ENCODE results near the gene CDS2. TPM values are rescaled to one million over a fixed set of nuclear protein-coding genes. Genes with fewer than 3 reads are reported as not detected.

The CDS2 gene
- total RNA-seq, 1 experiment from 2014 or later = 17.1 TPM

GRCh38 chr20:5215672-5216304 lies 89.0 kb downstream of the CDS2 start:
- no peak for TF ChIP-seq EZH2phosphoT487 (IDR thresholded peaks at IDR 0.05; ENCODE audit: borderline replicate concordance, low read length)
- TF ChIP-seq EZH2 (IDR thresholded peaks at IDR 0.05; ENCODE audit: low read length, unreplicated experiment) = no peak
- TF ChIP-seq CTCF (conservative IDR thresholded peaks at IDR 0.05; ENCODE audit: low read depth, low read length) = no peak
- Histone ChIP-seq H3K9ac (ENCODE audit: low read length) (no peak overlapping the region), H2AFZ (ENCODE audit: low read length) (no peak overlapping the region), H4K20me1 (ENCODE audit: low read length) (no peaks in the 10 kb centered on the region), H3K27me3 (ENCODE audit: low read length) (no peaks in the 10 kb centered on the region), H3K27ac (ENCODE audit: low read length) (no peak overlapping the region), H3K4me2 (ENCODE audit: low read length) (no peak overlapping the region), H3K9me3 (ENCODE audit: low read length) (no peaks in the 10 kb centered on the region), H3K4me3 (ENCODE audit: low read length) (no peak overlapping the region), H3K4me1 (ENCODE audit: insufficient read depth, low read length) (no peaks in the 10 kb centered on the region), H3K79me2 (ENCODE audit: low read length) (no peaks in the 10 kb centered on the region), H3K36me3 (ENCODE audit: low read depth, low read length) (no peaks in the 10 kb centered on the region), H3K9me2 (replicated peaks; ENCODE audit: low read length) (no peaks in the 10 kb centered on the region), H3F3A (ENCODE audit: low read length, unreplicated experiment) (no peaks in the 10 kb centered on the region)
- DNase-seq = no peak
- ChIA-PET POLR2A (ENCODE audit: unreplicated experiment) (no interaction called here), CTCF (interaction anchor here (0.5 kb wide), 1 partner anchor 89 kb away, joined by 3 read pairs; the partner anchor contains the start of gene CDS2)
- no peak for ATAC-seq
- no TSS peak for BruUV-seq (replicated peaks)
- intact Hi-C loops (cut with micrococcal nuclease) = no loop called here

- no peaks in the 10 kb centered on the region for H3K79me2 ChIP-seq (ENCODE audit: low read length)
- no peaks in the 10 kb centered on the region for H3K9me3 ChIP-seq (ENCODE audit: low read length)
- DNase-seq (no peak), ATAC-seq (no peak)
- no peaks in the 10 kb centered on the region for H4K20me1 ChIP-seq (ENCODE audit: low read length)
- no peak overlapping the region for H2AFZ ChIP-seq (ENCODE audit: low read length)
- no peaks in the 10 kb centered on the region for H3K4me1 ChIP-seq (ENCODE audit: insufficient read depth, low read length)
- H3K9me2 ChIP-seq (replicated peaks; ENCODE audit: low read length) = no peaks in the 10 kb centered on the region
- no TSS peak for BruUV-seq (replicated peaks)
- ChIA-PET CTCF (interaction anchor here (0.6 kb wide), 1 partner anchor 25 kb away, joined by 3 read pairs; no protein-coding TSS in a partner anchor), POLR2A (ENCODE audit: unreplicated experiment) (no interaction called here)
- no peaks in the 10 kb centered on the region for H3K36me3 ChIP-seq (ENCODE audit: low read depth, low read length)
- H3K4me2 ChIP-seq (ENCODE audit: low read length) = no peak overlapping the region
- no peak overlapping the region for H3K27ac ChIP-seq (ENCODE audit: low read length)
- no peak for TF ChIP-seq EZH2phosphoT487 (IDR thresholded peaks at IDR 0.05; ENCODE audit: borderline replicate concordance, low read length)
- no peak for TF ChIP-seq CTCF (conservative IDR thresholded peaks at IDR 0.05; ENCODE audit: low read depth, low read length)
- no peak for TF ChIP-seq EZH2 (IDR thresholded peaks at IDR 0.05; ENCODE audit: low read length, unreplicated experiment)
- no peak overlapping the region for H3K9ac ChIP-seq (ENCODE audit: low read length)
- no peaks in the 10 kb centered on the region for H3K27me3 ChIP-seq (ENCODE audit: low read length)
- H3K4me3 ChIP-seq (ENCODE audit: low read length) = no peak overlapping the region
- intact Hi-C loops (cut with micrococcal nuclease) = no loop called here
- H3F3A ChIP-seq (ENCODE audit: low read length, unreplicated experiment) = no peaks in the 10 kb centered on the region
Observed at GRCh38 chr20:5216663-5217062, 89.9 kb downstream of the CDS2 start.

GRCh38 chr20:5217616-5218015 lies 90.8 kb downstream of the CDS2 start:
- BruUV-seq (replicated peaks) = no TSS peak
- Histone ChIP-seq H3K9me3 (ENCODE audit: low read length) (no peaks in the 10 kb centered on the region), H3K4me2 (ENCODE audit: low read length) (no peak overlapping the region), H3K36me3 (ENCODE audit: low read depth, low read length) (no peaks in the 10 kb centered on the region), H3F3A (ENCODE audit: low read length, unreplicated experiment) (no peaks in the 10 kb centered on the region), H3K4me3 (ENCODE audit: low read length) (no peak overlapping the region), H2AFZ (ENCODE audit: low read length) (no peak overlapping the region), H3K27ac (ENCODE audit: low read length) (no peak overlapping the region), H3K9me2 (replicated peaks; ENCODE audit: low read length) (no peaks in the 10 kb centered on the region), H3K4me1 (ENCODE audit: insufficient read depth, low read length) (no peaks in the 10 kb centered on the region), H3K79me2 (ENCODE audit: low read length) (no peaks in the 10 kb centered on the region), H3K27me3 (ENCODE audit: low read length) (no peaks in the 10 kb centered on the region), H4K20me1 (ENCODE audit: low read length) (no peaks in the 10 kb centered on the region), H3K9ac (ENCODE audit: low read length) (no peak overlapping the region)
- ChIA-PET POLR2A (ENCODE audit: unreplicated experiment) (no interaction called here), CTCF (no interaction called here)
- no peak for DNase-seq
- ATAC-seq = no peak
- TF ChIP-seq EZH2phosphoT487 (IDR thresholded peaks at IDR 0.05; ENCODE audit: borderline replicate concordance, low read length) (no peak), EZH2 (IDR thresholded peaks at IDR 0.05; ENCODE audit: low read length, unreplicated experiment) (no peak), CTCF (conservative IDR thresholded peaks at IDR 0.05; ENCODE audit: low read depth, low read length) (no peak)
- intact Hi-C loops (cut with micrococcal nuclease) = no loop called here
